GM18505 (cell line): ENCODE measurements around the gene YES1.
"Not testable (repeated sequence)": the region's sequence is repeated elsewhere in the genome, so short reads cannot be mapped to it uniquely, and the experiment has no call there.

Experiments
- ATAC-seq: cut with Tn5 transposase; IDR thresholded peaks from one replicate; pipeline ENCODE4 v1.9.1; 2021; ENCODE audit not compliant: unreplicated experiment
- POLR2A ChIP-seq: IDR thresholded peaks from 4 replicates; pipeline ENCODE4 v1.6.1; 2011; ENCODE audit warnings: borderline replicate concordance; ENCODE audit not compliant: insufficient read depth, insufficient read length; ENCODE audit errors: extremely low read depth

The YES1 gene

GRCh38 chr18:688323-688722 lies 123.7 kb downstream of the YES1 start:
- TF ChIP-seq POLR2A = no peak
- ATAC-seq = no peak

DNA sequence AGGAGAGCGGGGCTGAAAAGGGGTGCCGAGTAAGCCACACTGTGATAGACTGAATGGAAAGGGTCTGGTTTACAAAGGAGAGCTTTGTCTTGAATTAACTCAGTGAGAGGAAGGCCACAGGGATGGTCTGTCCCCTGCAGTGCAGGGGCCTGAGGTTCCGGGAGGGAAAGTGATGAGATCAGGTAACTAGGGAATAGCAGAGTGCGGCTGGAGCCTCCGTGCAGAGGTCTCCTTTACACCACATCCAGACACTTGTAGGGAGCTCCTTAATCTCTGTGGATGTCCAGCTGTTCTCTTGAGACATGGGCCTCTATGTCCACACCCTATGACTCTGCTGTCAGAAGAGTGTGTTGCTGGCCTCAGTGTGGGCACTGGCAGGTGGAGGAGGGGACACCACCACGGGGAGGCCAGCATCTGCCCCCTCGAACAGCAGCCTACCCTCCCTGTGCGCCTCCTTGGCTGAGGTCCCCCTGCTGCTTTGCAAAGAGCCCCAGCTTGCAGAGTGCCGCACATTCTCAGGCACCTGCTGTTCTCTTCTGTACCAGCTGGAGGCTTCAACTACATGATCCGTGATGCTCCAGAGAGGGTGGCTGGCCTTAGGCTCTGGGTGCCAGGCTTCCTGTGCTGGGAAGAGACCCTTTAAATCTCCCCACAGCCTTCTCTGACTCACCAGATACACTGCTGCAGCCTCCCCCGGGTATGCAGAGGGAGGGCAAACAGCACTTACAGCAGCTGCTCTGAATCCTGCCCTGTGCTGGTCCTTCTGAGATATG lies 125.5 kb downstream of the YES1 start:
- TF ChIP-seq POLR2A = no peak
- no peak for ATAC-seq

DNA sequence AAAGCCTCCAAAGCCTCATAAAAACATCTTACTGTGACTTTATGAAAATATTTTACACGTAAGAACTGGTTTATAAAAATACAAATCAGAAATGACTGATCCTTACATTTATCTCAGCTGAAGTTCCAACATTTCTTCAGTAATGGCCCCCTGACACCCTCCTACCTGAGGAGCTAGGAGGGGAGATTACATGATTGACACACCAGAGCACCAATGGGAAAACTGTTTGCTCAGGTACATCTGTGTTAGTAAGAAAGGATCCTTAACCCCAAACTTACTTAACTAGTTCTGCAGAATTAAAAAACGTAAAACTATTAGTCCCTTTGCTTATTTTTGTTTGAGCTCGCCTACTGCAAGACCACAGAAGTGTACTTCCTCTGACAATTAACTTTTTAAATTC lies 126.6 kb downstream of the YES1 start:
- ATAC-seq = no peak
- TF ChIP-seq POLR2A = no peak

- no peak for ATAC-seq
These were observed 128.5 kb downstream of the YES1 start for GRCh38 chr18:683531-683930.

DNA sequence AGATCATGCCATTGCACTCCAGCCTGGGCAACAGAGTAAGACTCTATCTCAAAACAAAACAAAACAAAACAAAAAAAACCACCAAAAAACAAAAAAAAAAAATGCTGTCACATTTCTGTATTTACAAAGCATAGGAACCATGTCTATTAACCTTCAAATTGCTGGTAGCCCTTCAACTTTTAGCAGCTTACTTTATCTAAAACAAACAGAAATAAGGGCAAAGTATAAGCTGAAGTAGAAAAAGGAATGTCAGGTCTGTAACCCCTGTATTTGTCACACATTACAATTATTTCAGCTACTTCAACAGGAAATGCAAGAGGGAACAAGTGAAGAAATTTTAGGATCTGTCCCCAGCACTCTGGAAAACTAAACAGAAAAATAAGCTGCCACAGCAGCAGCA lies 129.2 kb downstream of the YES1 start:
- TF ChIP-seq POLR2A = no peak

More at GRCh38 chr18:683531-683930, 128.5 kb downstream of the YES1 start:
- no peak for TF ChIP-seq POLR2A

GRCh38 chr18:682416-682815 lies 129.6 kb downstream of the YES1 start:
- not testable (repeated sequence) for ATAC-seq

More for the DNA sequence above, 129.2 kb downstream of the YES1 start:
- ATAC-seq = no peak

GRCh38 chr18:681985-682384 lies 130.1 kb downstream of the YES1 start:
- no peak for TF ChIP-seq POLR2A
- no peak for ATAC-seq

DNA sequence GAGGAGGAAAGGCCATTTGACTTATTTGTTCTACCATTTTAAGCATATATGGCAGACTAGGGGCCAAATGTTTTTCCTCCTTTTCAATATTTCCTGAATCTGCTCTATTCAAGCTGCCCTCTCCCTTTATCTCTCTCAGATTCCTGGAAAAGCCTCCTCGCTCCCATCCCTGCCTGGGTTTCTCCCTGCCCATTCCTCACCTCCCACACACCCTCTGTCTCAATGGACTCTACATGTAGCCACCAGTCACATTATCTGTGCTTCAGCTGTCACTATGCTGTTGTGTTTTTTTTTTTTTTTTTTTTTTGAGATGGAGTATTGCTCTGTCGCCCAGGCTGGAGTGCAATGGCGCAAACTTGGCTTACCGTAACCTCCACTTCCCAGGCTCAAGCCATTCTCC lies 131.7 kb downstream of the YES1 start:
- no peak for TF ChIP-seq POLR2A
- no peak for ATAC-seq

- no peak for TF ChIP-seq POLR2A
These were observed 132.5 kb downstream of the YES1 start for GRCh38 chr18:679516-679915.

DNA sequence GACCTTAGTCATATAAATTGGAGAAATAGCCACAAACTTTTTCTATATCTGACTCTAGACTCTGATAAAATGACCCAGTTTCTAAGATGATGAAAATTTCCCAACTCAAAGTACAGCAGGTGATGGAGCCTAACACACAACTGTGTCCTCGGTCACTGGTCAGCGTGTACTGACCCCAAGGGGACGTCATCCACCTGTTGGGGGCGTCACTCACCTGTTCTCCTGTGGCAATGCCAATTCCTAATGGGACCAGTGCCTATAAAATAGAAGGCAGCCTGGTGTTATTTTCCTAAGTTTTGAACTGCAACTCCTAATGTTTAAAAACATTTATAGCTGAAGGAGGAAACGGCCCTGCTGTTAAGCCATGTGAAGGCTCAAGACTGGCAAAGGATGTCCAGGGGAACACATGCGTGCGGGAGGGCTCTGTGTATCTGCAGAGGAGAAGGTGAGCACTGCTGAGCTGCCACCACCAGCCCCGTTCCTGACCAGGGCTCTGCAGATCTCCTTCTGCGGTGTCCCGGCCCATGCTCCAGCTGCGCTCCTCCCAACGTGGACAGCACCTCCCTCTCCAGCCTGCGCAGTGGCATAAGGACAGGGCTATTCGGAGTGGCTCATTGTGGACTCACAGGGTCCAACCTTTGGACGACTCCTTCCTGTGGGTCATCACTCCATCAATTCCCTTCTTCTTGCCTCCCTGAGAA lies 133.4 kb downstream of the YES1 start:
- ATAC-seq = no peak

More at GRCh38 chr18:679516-679915, 132.5 kb downstream of the YES1 start:
- ATAC-seq = no peak

GRCh38 chr18:677951-678381 lies 134.1 kb downstream of the YES1 start:
- ATAC-seq = no peak
- TF ChIP-seq POLR2A = no peak

More for the DNA sequence above, 133.4 kb downstream of the YES1 start:
- no peak for TF ChIP-seq POLR2A

DNA sequence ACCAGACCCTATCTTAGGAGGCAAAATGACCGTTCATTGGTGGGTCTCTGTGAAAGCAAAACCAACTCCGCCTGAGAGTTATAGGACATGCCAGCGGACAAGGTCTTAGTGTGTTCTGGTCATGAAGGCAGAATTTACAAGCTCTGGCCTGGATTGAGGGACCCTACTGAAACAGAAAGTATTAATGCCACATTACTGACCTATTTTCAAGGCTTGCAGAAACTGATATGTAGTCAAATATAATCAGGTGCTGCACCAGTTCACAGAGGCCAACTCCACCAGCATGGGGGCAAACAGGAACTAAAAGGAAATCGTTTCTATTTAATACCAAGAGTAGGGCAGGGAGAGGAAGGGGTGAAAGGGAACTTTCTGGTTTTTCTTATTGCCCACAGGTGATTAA lies 134.9 kb downstream of the YES1 start:
- ATAC-seq = no peak

GRCh38 chr18:676736-677135 lies 135.3 kb downstream of the YES1 start:
- ATAC-seq = no peak
- no peak for TF ChIP-seq POLR2A

More for the DNA sequence above, 134.9 kb downstream of the YES1 start:
- no peak for TF ChIP-seq POLR2A

DNA sequence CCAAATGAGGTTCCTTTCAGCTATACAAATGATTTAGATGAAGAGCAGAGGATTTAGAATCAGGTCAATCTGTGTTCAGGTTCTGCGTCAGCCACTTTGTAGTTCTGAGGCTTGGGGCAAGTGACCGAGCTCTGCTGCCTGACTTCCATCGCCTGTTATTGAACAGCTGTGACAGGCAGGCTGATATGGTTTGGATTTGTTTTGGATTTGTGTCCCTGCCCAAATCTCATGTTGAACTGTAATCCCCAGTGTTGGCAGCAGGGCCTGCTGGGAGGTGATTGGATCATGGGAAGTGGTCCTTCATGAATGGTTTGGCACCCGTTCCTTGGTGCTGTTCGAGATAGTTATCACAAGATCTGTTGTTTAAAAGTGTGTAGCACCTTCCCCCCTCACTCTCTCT lies 136.0 kb downstream of the YES1 start:
- TF ChIP-seq POLR2A = no peak
- ATAC-seq = no peak
